GM18909 (cell line): Measurements from ENCODE around the gene AGFG1.

Experiments
- ATAC-seq: cut with Tn5 transposase; IDR thresholded peaks from one replicate; pipeline ENCODE4 v1.9.1; 2021; ENCODE audit warnings: mild to moderate bottlenecking; ENCODE audit not compliant: unreplicated experiment, poor library complexity

The AGFG1 gene

GRCh38 chr2:227471924-227472264 lies at the start of gene AGFG1:
AGFG1 (plus strand) TSS chr2:227472156; CDS start chr2:227472422, 266 bp downstream.
- ATAC-seq = peak; percentile 89

GRCh38 chr2:227423656-227424499 lies 48.1 kb upstream of the AGFG1 start:
- no peak for ATAC-seq

GRCh38 chr2:227428731-227429285 lies 43.1 kb upstream of the AGFG1 start:
- no peak for ATAC-seq

- no peak for ATAC-seq
These were observed 41.3 kb upstream of the AGFG1 start for GRCh38 chr2:227430639-227431038.

GRCh38 chr2:227433171-227433570 lies 38.8 kb upstream of the AGFG1 start:
- ATAC-seq = no peak

GRCh38 chr2:227436436-227437174 lies 35.4 kb upstream of the AGFG1 start:
- ATAC-seq = no peak

- no peak for ATAC-seq
These were observed 32.7 kb upstream of the AGFG1 start for GRCh38 chr2:227439214-227439613.

- ATAC-seq = no peak
These were observed 29.3 kb upstream of the AGFG1 start for GRCh38 chr2:227442639-227443038.

- no peak for ATAC-seq
These were observed 27.9 kb upstream of the AGFG1 start for GRCh38 chr2:227443889-227444568.

GRCh38 chr2:227447606-227448005 lies 24.4 kb upstream of the AGFG1 start:
- ATAC-seq = no peak

GRCh38 chr2:227450311-227450841 lies 21.6 kb upstream of the AGFG1 start:
- ATAC-seq = no peak

- no peak for ATAC-seq
These were observed 20.9 kb upstream of the AGFG1 start for GRCh38 chr2:227450926-227451654.

GRCh38 chr2:227451655-227451992 lies 20.3 kb upstream of the AGFG1 start:
- ATAC-seq = no peak

GRCh38 chr2:227453810-227454209 lies 18.1 kb upstream of the AGFG1 start:
- ATAC-seq = no peak

- no peak for ATAC-seq
These were observed 17.6 kb upstream of the AGFG1 start for GRCh38 chr2:227454323-227454860.

GRCh38 chr2:227455200-227455599 lies 16.8 kb upstream of the AGFG1 start:
- peak; percentile 46 for ATAC-seq

- ATAC-seq = no peak
These were observed 15.9 kb upstream of the AGFG1 start for GRCh38 chr2:227456102-227456501.

- no peak for ATAC-seq
These were observed 15.2 kb upstream of the AGFG1 start for GRCh38 chr2:227456772-227457171.

- peak; percentile 40 for ATAC-seq
These were observed 11.9 kb upstream of the AGFG1 start for GRCh38 chr2:227460070-227460485.

GRCh38 chr2:227460833-227461232 lies 11.1 kb upstream of the AGFG1 start:
- no peak for ATAC-seq
